Activated CD4-positive, alpha-beta memory T cell treated with anti-CD3 and anti-CD28 coated beads, Interleukin-2, amount 10 ng/mL, durations not matched to agents 7 days and 5 days (primary cell): Measurements from ENCODE around the gene TNPO3. TPM values are rescaled to one million over a fixed set of nuclear protein-coding genes. Genes with fewer than 3 reads are reported as not detected.
"Not testable (repeated sequence)": the region's sequence is repeated elsewhere in the genome, so short reads cannot be mapped to it uniquely, and the experiment has no call there.

Experiments
- CTCF ChIA-PET: fragments of 350-600 bp; sonication (Branson Sonifier 250); formaldehyde crosslinking; loops from one replicate; lab custom pipeline; 2021; ENCODE audit warnings: antibody characterized with exemption, inconsistent platforms; lab: Charles Lee
- POLR2A ChIA-PET: fragments of 350-600 bp; sonication (Branson Sonifier 250); formaldehyde crosslinking; loops from one replicate; lab custom pipeline; 2021; ENCODE audit warnings: antibody characterized with exemption; lab: Charles Lee
- DNase-seq: peaks from one replicate; pipeline ENCODE4 v3.0.0-alpha.2; 2020
- H3K27ac Mint-ChIP-seq: one replicate; pipeline ENCODE4 v1.8.0; 2021; ENCODE audit warnings: mild to moderate bottlenecking, mixed read lengths
- H3K27me3 Mint-ChIP-seq: one replicate; pipeline ENCODE4 v1.8.0; 2021; ENCODE audit warnings: mixed read lengths
- H3K36me3 Mint-ChIP-seq: one replicate; pipeline ENCODE4 v1.8.0; 2021; ENCODE audit warnings: low read depth, mixed read lengths
- H3K4me1 Mint-ChIP-seq: one replicate; pipeline ENCODE4 v1.8.0; 2021; ENCODE audit warnings: mixed read lengths
- H3K4me3 Mint-ChIP-seq: one replicate; pipeline ENCODE4 v1.8.0; 2021; ENCODE audit warnings: mild to moderate bottlenecking, mixed read lengths
- H3K9me3 Mint-ChIP-seq: one replicate; pipeline ENCODE4 v1.8.0; 2021; ENCODE audit warnings: mixed read lengths
- total RNA-seq, 2 experiments: library from RNA; stranded (reverse); gene quantifications; one replicate each; pipeline ENCODE4 v1.2.3, GENCODE V29; 2021

Gene TNPO3
- total RNA-seq, 2 experiments from 2014 or later: 42.7 to 44.4 TPM

GRCh38 chr7:128919881-128920799, 134.8 kb downstream of the TNPO3 start:
- H3K27ac Mint-ChIP-seq: no peak overlapping the region
- peaks cover 4% of the 10 kb centered on the region for H3K4me1 Mint-ChIP-seq
- H3K4me3 Mint-ChIP-seq: no peak overlapping the region
- H3K9me3 Mint-ChIP-seq: no peaks in the 10 kb centered on the region
- ChIA-PET POLR2A (no interaction called here), CTCF (interaction anchor here (1.0 to 1.4 kb wide), 3 partner anchors 13 to 172 kb away, joined by 3 read pairs; no protein-coding TSS in a partner anchor)
- H3K36me3 Mint-ChIP-seq: no peaks in the 10 kb centered on the region
- H3K27me3 Mint-ChIP-seq: peaks cover 53% of the 10 kb centered on the region
- no peak for DNase-seq

DNA sequence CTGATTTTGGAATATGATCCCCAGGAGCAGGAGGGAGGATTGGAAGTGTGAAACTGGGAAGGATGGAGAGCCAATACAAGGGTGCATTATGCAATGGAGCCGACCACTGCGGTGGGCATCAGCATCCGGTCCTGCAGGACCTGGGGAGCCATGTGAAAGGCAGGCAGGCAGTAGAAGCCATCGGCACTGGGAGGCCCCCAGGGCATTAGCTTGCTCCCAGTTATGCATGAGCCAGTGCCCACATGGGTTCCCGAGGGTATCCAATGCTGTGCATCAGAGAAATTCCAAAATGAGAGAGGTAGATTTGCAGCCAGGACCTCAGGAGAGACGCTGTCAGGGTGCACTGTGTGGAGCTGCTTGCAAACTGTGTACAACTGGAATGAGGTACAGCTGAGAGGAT, 135.7 kb downstream of the TNPO3 start:
- peaks cover 52% of the 10 kb centered on the region for H3K27me3 Mint-ChIP-seq
- CTCF ChIA-PET: interaction anchor here (1.0 to 1.4 kb wide), 3 partner anchors 14 to 173 kb away, joined by 3 read pairs; no protein-coding TSS in a partner anchor
- POLR2A ChIA-PET: interaction anchor here (0.5 kb wide), 1 partner anchor 1111 kb away, joined by 3 read pairs; no protein-coding TSS in a partner anchor

DNA sequence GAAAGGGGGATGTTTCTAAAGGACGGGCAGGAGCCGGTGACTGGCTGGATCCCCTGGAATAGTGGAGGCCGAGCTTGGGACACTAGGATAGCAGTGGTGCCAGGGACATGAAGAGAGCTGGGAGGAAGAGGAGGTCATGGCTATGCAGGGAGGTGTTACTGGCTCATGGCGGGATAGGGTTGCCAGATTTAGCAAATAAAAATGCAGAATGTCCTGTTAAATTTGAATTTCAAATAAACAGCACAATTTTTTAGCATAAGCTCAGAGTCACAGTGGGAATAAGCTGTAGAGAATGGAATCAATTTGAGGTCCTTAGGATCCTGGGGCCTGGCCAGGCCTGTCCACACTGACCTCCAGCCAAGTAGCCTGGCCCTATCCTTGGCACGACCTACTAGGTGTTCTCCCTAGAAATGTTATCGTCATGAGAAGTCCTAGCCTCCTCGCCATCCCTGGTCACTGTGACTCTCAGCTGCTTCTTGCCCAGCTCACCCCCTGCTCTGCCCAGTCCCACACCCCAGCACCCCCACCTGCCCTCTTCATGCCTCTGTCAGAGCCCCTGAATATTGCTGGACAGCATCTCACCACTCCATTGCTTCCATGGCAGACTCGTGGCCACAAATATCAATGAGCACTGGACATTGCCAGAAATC, 136.8 kb downstream of the TNPO3 start:
- Mint-ChIP-seq H3K9me3 (no peaks in the 10 kb centered on the region), H3K36me3 (no peaks in the 10 kb centered on the region), H3K4me3 (no peak overlapping the region), H3K27ac (no peak overlapping the region), H3K4me1 (peaks cover 4% of the 10 kb centered on the region), H3K27me3 (peaks cover 52% of the 10 kb centered on the region)
- DNase-seq: no peak
- POLR2A ChIA-PET: no interaction called here
- CTCF ChIA-PET: no interaction called here

More for the DNA sequence above, 135.7 kb downstream of the TNPO3 start:
- H3K4me3 Mint-ChIP-seq: no peak overlapping the region
- DNase-seq: no peak
- no peaks in the 10 kb centered on the region for H3K9me3 Mint-ChIP-seq
- no peaks in the 10 kb centered on the region for H3K36me3 Mint-ChIP-seq
- no peak overlapping the region for H3K27ac Mint-ChIP-seq
- peaks cover 4% of the 10 kb centered on the region for H3K4me1 Mint-ChIP-seq

DNA sequence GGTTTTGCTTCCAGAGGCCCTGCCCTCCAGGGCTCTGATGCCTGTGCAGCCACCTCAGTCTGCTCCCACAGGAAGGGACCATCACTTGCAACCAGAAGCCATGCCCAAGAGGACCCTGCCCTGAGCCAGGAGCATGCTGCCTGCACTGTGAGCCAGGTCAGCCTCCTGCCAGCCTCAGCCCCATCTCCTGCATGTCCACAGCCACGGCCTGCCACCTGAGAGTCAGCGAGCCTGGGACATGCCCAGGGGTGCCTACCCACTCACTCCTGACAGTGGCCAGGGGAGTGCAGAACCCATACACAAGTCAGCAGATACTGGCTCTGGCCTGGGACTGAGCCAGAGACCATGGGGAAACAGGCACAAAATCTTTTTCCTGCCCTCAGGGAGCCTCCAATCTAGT, 137.8 kb downstream of the TNPO3 start:
- ChIA-PET CTCF (no interaction called here), POLR2A (no interaction called here)
- peaks cover 55% of the 10 kb centered on the region for H3K27me3 Mint-ChIP-seq
- DNase-seq: no peak
- H3K36me3 Mint-ChIP-seq: no peaks in the 10 kb centered on the region
- no peaks in the 10 kb centered on the region for H3K9me3 Mint-ChIP-seq
- H3K4me1 Mint-ChIP-seq: peaks cover 4% of the 10 kb centered on the region
- no peak overlapping the region for H3K4me3 Mint-ChIP-seq
- no peak overlapping the region for H3K27ac Mint-ChIP-seq

- Mint-ChIP-seq H3K36me3 (no peaks in the 10 kb centered on the region), H3K4me3 (no peak overlapping the region), H3K27me3 (peaks cover 59% of the 10 kb centered on the region), H3K27ac (no peak overlapping the region), H3K9me3 (no peaks in the 10 kb centered on the region), H3K4me1 (peaks cover 4% of the 10 kb centered on the region)
- ChIA-PET CTCF (no interaction called here), POLR2A (no interaction called here)
- DNase-seq: no peak
Observed at GRCh38 chr7:128916643-128916915, 138.3 kb downstream of the TNPO3 start.

DNA sequence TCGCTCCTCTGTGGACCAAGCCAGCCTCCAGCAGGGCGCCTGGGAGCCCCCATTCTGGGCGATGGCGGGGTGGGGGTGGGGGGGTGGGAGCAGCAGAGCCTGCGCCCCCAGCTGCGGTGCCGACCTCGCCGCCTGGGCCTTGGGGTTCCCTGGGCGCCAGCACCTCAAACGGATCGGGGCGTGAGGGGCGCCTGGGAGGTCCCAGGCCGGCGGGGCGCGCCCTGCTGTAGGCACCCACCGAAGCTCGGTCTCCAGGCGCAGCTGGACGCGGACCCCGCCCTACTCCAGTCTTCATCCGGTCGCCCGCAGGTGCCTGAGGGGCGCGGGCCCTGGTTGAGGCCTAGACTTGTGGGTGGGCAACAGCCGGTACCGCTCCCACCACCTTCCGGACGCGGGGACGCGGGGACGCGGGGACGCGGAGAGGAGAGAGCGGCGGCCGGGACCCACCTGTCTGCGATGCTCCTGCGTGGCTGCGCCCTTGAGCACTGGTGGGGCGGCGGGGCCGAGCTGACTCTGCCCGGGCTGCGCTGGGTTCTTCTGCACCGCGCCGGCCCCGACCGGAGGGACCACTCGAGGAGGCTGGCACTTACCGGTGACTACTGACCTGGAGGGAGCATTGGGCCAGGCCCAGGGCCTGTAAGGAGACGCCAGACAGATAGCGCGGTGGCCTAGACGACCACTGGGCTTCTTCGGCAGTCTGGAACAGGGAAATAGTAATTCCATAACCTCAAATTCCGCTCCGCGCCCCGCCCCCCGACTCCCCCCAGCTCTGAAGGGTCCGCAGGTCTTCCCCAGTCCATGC, 138.9 kb downstream of the TNPO3 start:
- Mint-ChIP-seq H3K27ac (no peak overlapping the region), H3K4me3 (no peak overlapping the region), H3K4me1 (peaks cover 4% of the 10 kb centered on the region), H3K27me3 (peaks cover 62% of the 10 kb centered on the region), H3K36me3 (no peaks in the 10 kb centered on the region), H3K9me3 (no peaks in the 10 kb centered on the region)
- no peak for DNase-seq
- ChIA-PET POLR2A (no interaction called here), CTCF (interaction anchor here (0.7 kb wide), 1 partner anchor 175 kb away, joined by 3 read pairs; no protein-coding TSS in a partner anchor)

DNA sequence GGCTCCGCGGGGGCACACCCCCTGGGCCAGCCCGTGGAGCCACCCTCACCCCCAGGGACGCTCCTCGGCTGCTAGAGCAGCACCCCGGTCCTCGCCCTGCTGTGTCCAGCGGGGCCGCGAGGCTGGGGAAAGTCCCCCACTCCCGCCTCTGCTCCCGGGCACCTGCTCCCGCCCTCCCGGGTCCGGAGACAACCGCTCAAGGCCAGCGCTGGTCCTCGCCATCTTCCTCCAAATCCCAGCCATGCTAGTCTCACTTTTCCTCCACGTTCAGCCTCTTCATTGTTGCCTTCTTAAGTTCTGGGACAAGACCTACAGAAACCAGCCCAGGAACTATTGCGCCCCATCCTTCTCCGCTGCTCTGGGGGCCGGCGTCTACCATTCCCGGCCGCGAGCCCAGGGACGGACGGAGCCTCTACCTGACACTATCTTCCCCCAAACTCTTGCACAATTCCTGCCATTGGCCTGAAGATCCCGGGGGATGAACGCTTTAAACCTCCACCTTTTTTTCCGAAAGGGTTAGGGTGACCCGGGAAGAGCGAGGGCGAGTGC, 139.6 kb downstream of the TNPO3 start:
- no peaks in the 10 kb centered on the region for H3K36me3 Mint-ChIP-seq
- H3K27ac Mint-ChIP-seq: no peak overlapping the region
- H3K27me3 Mint-ChIP-seq: peaks cover 58% of the 10 kb centered on the region
- ChIA-PET POLR2A (no interaction called here), CTCF (no interaction called here)
- peaks cover 4% of the 10 kb centered on the region for H3K4me1 Mint-ChIP-seq
- no peak overlapping the region for H3K4me3 Mint-ChIP-seq
- DNase-seq: no peak
- no peaks in the 10 kb centered on the region for H3K9me3 Mint-ChIP-seq

DNA sequence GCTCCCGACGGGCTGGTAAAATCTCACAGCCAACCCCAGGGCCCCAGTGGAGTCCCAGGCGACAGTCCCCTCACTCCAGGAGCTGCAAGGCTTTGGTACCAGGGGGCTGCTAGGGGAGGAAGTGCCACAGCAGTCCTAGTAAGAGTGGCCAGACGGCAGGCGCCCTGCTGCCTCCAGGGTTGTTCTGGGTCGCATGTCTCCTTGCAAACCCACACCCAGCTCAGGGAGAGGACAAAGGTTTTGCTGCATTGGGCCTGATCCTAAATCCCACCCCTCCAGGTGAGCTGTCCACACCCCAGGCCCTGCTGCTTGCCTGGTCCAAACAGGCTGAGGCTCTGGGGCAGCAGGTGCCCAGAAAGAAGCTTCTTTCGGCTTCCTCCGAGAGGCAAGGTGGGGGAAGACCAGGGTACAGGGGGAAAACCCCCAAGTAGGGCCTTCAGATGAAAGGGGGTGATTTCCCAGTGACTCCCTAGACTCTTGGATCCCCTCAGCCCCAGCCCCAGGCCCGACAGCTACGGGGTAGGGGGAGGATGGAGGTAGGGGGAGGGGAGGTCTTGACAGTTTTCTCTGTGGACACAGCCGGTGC, 140.3 kb downstream of the TNPO3 start:
- Mint-ChIP-seq H3K4me1 (peaks cover 4% of the 10 kb centered on the region), H3K36me3 (no peaks in the 10 kb centered on the region), H3K4me3 (no peak overlapping the region), H3K27ac (no peak overlapping the region), H3K9me3 (no peaks in the 10 kb centered on the region), H3K27me3 (peaks cover 58% of the 10 kb centered on the region)
- POLR2A ChIA-PET: no interaction called here
- DNase-seq: no peak
- CTCF ChIA-PET: no interaction called here

- Mint-ChIP-seq H3K27me3 (peaks cover 60% of the 10 kb centered on the region), H3K4me1 (peaks cover 4% of the 10 kb centered on the region), H3K4me3 (no peak overlapping the region), H3K27ac (no peak overlapping the region), H3K36me3 (no peaks in the 10 kb centered on the region), H3K9me3 (no peaks in the 10 kb centered on the region)
- ChIA-PET CTCF (no interaction called here), POLR2A (no interaction called here)
- no peak for DNase-seq
Observed at GRCh38 chr7:128913870-128914565, 140.9 kb downstream of the TNPO3 start.

- POLR2A ChIA-PET, H3K9me3 Mint-ChIP-seq, H3K36me3 Mint-ChIP-seq, H3K4me1 Mint-ChIP-seq, H3K27ac Mint-ChIP-seq, H3K4me3 Mint-ChIP-seq, DNase-seq, CTCF ChIA-PET: not testable (repeated sequence)
- peaks cover 58% of the 10 kb centered on the region for H3K27me3 Mint-ChIP-seq
Observed at GRCh38 chr7:128912709-128913495, 142.0 kb downstream of the TNPO3 start.

- DNase-seq: no peak
- no peak overlapping the region for H3K27ac Mint-ChIP-seq
- no peak overlapping the region for H3K4me3 Mint-ChIP-seq
- peaks cover 59% of the 10 kb centered on the region for H3K27me3 Mint-ChIP-seq
- no peaks in the 10 kb centered on the region for H3K9me3 Mint-ChIP-seq
- H3K4me1 Mint-ChIP-seq: peaks cover 4% of the 10 kb centered on the region
- no peaks in the 10 kb centered on the region for H3K36me3 Mint-ChIP-seq
- ChIA-PET CTCF (no interaction called here), POLR2A (no interaction called here)
Observed at GRCh38 chr7:128912281-128912680, 142.6 kb downstream of the TNPO3 start.
